ENCODE measurements around the gene CTBP2.

- no peak for TF ChIP-seq TCF12 (IDR thresholded peaks at IDR 0.05; ENCODE audit: low read depth)
- TF ChIP-seq, protein P1, sequence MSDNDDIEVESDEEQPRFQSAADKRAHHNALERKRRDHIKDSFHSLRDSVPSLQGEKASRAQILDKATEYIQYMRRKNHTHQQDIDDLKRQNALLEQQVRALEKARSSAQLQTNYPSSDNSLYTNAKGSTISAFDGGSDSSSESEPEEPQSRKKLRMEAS (IDR thresholded peaks at IDR 0.05), result no peak
- TF ChIP-seq TAF1 (IDR thresholded peaks at IDR 0.05; ENCODE audit: low read depth), result no peak
- TF ChIP-seq EP300 (IDR thresholded peaks at IDR 0.05; ENCODE audit: borderline replicate concordance), result no peak
- no peak for TF ChIP-seq USF1 (IDR thresholded peaks at IDR 0.05)
- no peak for TF ChIP-seq REST (IDR thresholded peaks at IDR 0.05; ENCODE audit: low read depth)
- no peak for TF ChIP-seq TEAD4 (IDR thresholded peaks at IDR 0.05)
- TF ChIP-seq YY1 (IDR thresholded peaks at IDR 0.05; ENCODE audit: low read depth), result no peak
- TF ChIP-seq CREB1 (IDR thresholded peaks at IDR 0.05; ENCODE audit: low read depth), result no peak
- no peak for TF ChIP-seq EGR1 (IDR thresholded peaks at IDR 0.05)
- TF ChIP-seq NFIC (IDR thresholded peaks at IDR 0.05), result no peak
- no peak for TF ChIP-seq CEBPB (IDR thresholded peaks at IDR 0.05)
- no peak for TF ChIP-seq RAD21 (IDR thresholded peaks at IDR 0.05; ENCODE audit: low read depth)
- TF ChIP-seq FOXM1 (IDR thresholded peaks at IDR 0.05; ENCODE audit: borderline replicate concordance, low read depth), result no peak
Measured at GRCh38 chr10:124987788-124988187, 172.6 kb downstream of the CTBP2 start.

Measured in Ishikawa (cell line).